MM.1S (cell line): Measurements from ENCODE around the gene NOG.

Source experiments
- DNase-seq: peaks from one replicate; pipeline ENCODE4 v3.0.0-alpha.2; 2015
- H2AFZ ChIP-seq: fragments of 300-600 bp; sonication (generic); 2 replicates; pipeline ENCODE4 v1.6.0; 2016; ENCODE audit warnings: antibody characterized with exemption, low read length
- H3F3A ChIP-seq: fragments of 300-600 bp; sonication (generic); 2 replicates; pipeline ENCODE4 v1.6.1; 2016; ENCODE audit warnings: mild to moderate bottlenecking, antibody characterized with exemption, low read length, moderate library complexity, mixed read lengths; ENCODE audit not compliant: insufficient read depth
- H3K27ac ChIP-seq: fragments of 300-600 bp; sonication (generic); 2 replicates; pipeline ENCODE4 v1.5.1; 2016; ENCODE audit warnings: mild to moderate bottlenecking, low read length
- H3K27me3 ChIP-seq: fragments of 300-600 bp; sonication (generic); replicated peaks from 2 replicates; pipeline ENCODE4 v1.6.0; 2016; ENCODE audit warnings: low read length; ENCODE audit not compliant: insufficient read depth
- H3K36me3 ChIP-seq: fragments of 300-600 bp; sonication (generic); replicated peaks from 2 replicates; pipeline ENCODE4 v1.6.1; 2016; ENCODE audit warnings: mild to moderate bottlenecking, low read length, mixed read lengths; ENCODE audit not compliant: insufficient read depth
- H3K4me1 ChIP-seq: fragments of 300-600 bp; sonication (generic); 2 replicates; pipeline ENCODE4 v1.6.1; 2016; ENCODE audit warnings: low read length, mixed read lengths
- H3K4me2 ChIP-seq: fragments of 300-600 bp; sonication (generic); 2 replicates; pipeline ENCODE4 v1.6.0; 2016; ENCODE audit warnings: low read depth, low read length
- H3K4me3 ChIP-seq: fragments of 300-600 bp; sonication (generic); 2 replicates; pipeline ENCODE4 v1.5.1; 2016; ENCODE audit warnings: low read length, mixed read lengths
- H3K79me2 ChIP-seq: fragments of 300-600 bp; sonication (generic); 2 replicates; pipeline ENCODE4 v1.6.1; 2016; ENCODE audit warnings: mixed run types, low read length, mixed read lengths
- H3K9ac ChIP-seq: fragments of 300-600 bp; sonication (generic); 2 replicates; pipeline ENCODE4 v1.6.1; 2016; ENCODE audit warnings: low read length, mixed read lengths
- H3K9me2 ChIP-seq: fragments of 300-600 bp; sonication (generic); replicated peaks from 2 replicates; pipeline ENCODE4 v1.6.1; 2016; ENCODE audit warnings: mild to moderate bottlenecking, low read length, mixed read lengths; ENCODE audit not compliant: insufficient read depth
- H3K9me3 ChIP-seq: fragments of 300-600 bp; sonication (generic); replicated peaks from 2 replicates; pipeline ENCODE4 v1.6.1; 2016; ENCODE audit warnings: mild to moderate bottlenecking, low read length, mixed read lengths; ENCODE audit not compliant: insufficient read depth
- H4K20me1 ChIP-seq: fragments of 300-600 bp; sonication (generic); 2 replicates; pipeline ENCODE4 v1.6.1; 2016; ENCODE audit warnings: mild to moderate bottlenecking, low read length, moderate library complexity, mixed read lengths; ENCODE audit not compliant: insufficient read depth
- CTCF ChIP-seq: fragments of 300-600 bp; sonication (generic); IDR thresholded peaks from 2 replicates; pipeline ENCODE4 v1.5.1; 2016; ENCODE audit warnings: antibody characterized with exemption, low read length, mixed read lengths
- EZH2 ChIP-seq: fragments of 300-600 bp; sonication (generic); optimal IDR thresholded peaks from 2 replicates; pipeline ENCODE3; 2017; ENCODE audit warnings: low read depth, mild to moderate bottlenecking, antibody characterized with exemption, low read length, mixed read lengths
- EZH2phosphoT487 ChIP-seq: fragments of 300-600 bp; sonication (generic); IDR thresholded peaks from 2 replicates; pipeline ENCODE4 v1.6.1; 2018; ENCODE audit warnings: antibody characterized with exemption, low read length

Gene NOG

DNA sequence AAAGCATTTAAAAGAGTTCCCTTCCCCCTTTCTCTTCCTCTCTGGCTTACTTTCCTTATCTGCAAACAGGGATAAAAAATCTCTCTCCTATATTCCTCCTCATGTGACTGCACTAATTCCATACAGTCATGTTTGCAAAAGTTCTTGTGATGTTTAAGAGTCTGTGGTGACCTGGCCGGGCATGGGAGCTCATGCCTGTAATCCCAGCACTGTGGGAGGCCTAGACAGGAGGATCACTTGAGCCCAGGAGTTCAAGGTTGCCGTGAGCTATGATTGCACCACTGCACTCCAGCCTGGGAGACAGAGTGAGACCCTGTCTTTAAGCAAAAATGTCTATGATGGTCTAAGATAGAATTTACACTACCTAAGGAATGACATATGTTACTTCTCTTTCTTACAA is 19.6 kb downstream of the NOG start:
- Histone ChIP-seq H3K9me3 (no peaks in the 10 kb centered on the region), H3F3A (no peaks in the 10 kb centered on the region), H3K79me2 (no peaks in the 10 kb centered on the region), H3K4me1 (no peaks in the 10 kb centered on the region; the same call in 1 of the 2 replicates), H3K9ac (no peak overlapping the region), H2AFZ (no peak overlapping the region), H3K27ac (no peak overlapping the region), H3K27me3 (no peaks in the 10 kb centered on the region), H3K4me2 (no peak overlapping the region), H3K4me3 (no peak overlapping the region), H4K20me1 (no peaks in the 10 kb centered on the region), H3K36me3 (no peaks in the 10 kb centered on the region), H3K9me2 (no peaks in the 10 kb centered on the region)
- DNase-seq: no peak
- TF ChIP-seq CTCF (no peak), EZH2phosphoT487 (no peak), EZH2 (no peak)

GRCh38 chr17:56614522-56614921 is 21.0 kb downstream of the NOG start:
- DNase-seq: no peak

GRCh38 chr17:56616239-56616638 is 22.7 kb downstream of the NOG start:
- no peaks in the 10 kb centered on the region for H3K79me2 ChIP-seq
- DNase-seq: no peak
- H4K20me1 ChIP-seq: no peaks in the 10 kb centered on the region
- H3K27me3 ChIP-seq: no peaks in the 10 kb centered on the region
- H3K4me1 ChIP-seq: no peaks in the 10 kb centered on the region
- no peaks in the 10 kb centered on the region for H3K36me3 ChIP-seq
- no peak overlapping the region for H3K27ac ChIP-seq
- H2AFZ ChIP-seq: no peak overlapping the region
- TF ChIP-seq CTCF: no peak
- no peak for TF ChIP-seq EZH2phosphoT487
- TF ChIP-seq EZH2: no peak
- no peak overlapping the region for H3K4me3 ChIP-seq
- no peaks in the 10 kb centered on the region for H3K9me2 ChIP-seq
- no peak overlapping the region for H3K4me2 ChIP-seq
- H3K9ac ChIP-seq: no peak overlapping the region
- no peaks in the 10 kb centered on the region for H3K9me3 ChIP-seq
- H3F3A ChIP-seq: no peaks in the 10 kb centered on the region

More at GRCh38 chr17:56614522-56614921, 21.0 kb downstream of the NOG start:
- no peaks in the 10 kb centered on the region for H3K36me3 ChIP-seq
- no peak overlapping the region for H2AFZ ChIP-seq
- H3K4me2 ChIP-seq: no peak overlapping the region
- H3K9ac ChIP-seq: no peak overlapping the region
- no peak overlapping the region for H3K27ac ChIP-seq
- no peak overlapping the region for H3K4me3 ChIP-seq
- no peaks in the 10 kb centered on the region; the same call in 1 of the 2 replicates for H3K4me1 ChIP-seq
- H3K9me3 ChIP-seq: no peaks in the 10 kb centered on the region
- no peaks in the 10 kb centered on the region for H3K9me2 ChIP-seq
- no peaks in the 10 kb centered on the region for H4K20me1 ChIP-seq
- H3K27me3 ChIP-seq: no peaks in the 10 kb centered on the region
- no peaks in the 10 kb centered on the region for H3F3A ChIP-seq
- H3K79me2 ChIP-seq: no peaks in the 10 kb centered on the region
- TF ChIP-seq EZH2phosphoT487 (no peak), EZH2 (no peak), CTCF (no peak)

GRCh38 chr17:56623383-56623782 is 29.9 kb downstream of the NOG start:
- H3K27me3 ChIP-seq: no peaks in the 10 kb centered on the region
- no peak overlapping the region for H3K27ac ChIP-seq
- H3F3A ChIP-seq: no peaks in the 10 kb centered on the region
- no peak for DNase-seq
- no peaks in the 10 kb centered on the region for H3K9me3 ChIP-seq
- no peaks in the 10 kb centered on the region for H3K9me2 ChIP-seq
- H3K36me3 ChIP-seq: no peaks in the 10 kb centered on the region
- no peaks in the 10 kb centered on the region for H3K4me1 ChIP-seq
- no peak overlapping the region for H3K9ac ChIP-seq
- no peak overlapping the region for H3K4me2 ChIP-seq
- no peaks in the 10 kb centered on the region for H4K20me1 ChIP-seq
- H2AFZ ChIP-seq: no peak overlapping the region
- TF ChIP-seq EZH2phosphoT487: no peak
- TF ChIP-seq EZH2: no peak
- no peak for TF ChIP-seq CTCF
- no peaks in the 10 kb centered on the region for H3K79me2 ChIP-seq
- no peak overlapping the region for H3K4me3 ChIP-seq
